NCI-H526 treated with DMSO at 0.1 percent for 48 hours (cell line): Measurements from ENCODE around the gene VSNL1.
A peak's percentile ranks its signal among the peaks of the same experiment; 100 is the strongest.
"Not testable (repeated sequence)": the region's sequence is repeated elsewhere in the genome, so short reads cannot be mapped to it uniquely, and the experiment has no call there.

Source experiments
- DNase-seq: peaks from one replicate; lab custom pipeline; 2025; lab: John Stamatoyannopoulos, UW

Gene VSNL1

GRCh38 chr2:17542471-17542870 lies 2.0 kb downstream of the VSNL1 start:
- no peak for DNase-seq

GRCh38 chr2:17543131-17543660 lies 2.7 kb downstream of the VSNL1 start:
- no peak for DNase-seq

GRCh38 chr2:17543848-17544247 lies 3.4 kb downstream of the VSNL1 start:
- no peak for DNase-seq

GRCh38 chr2:17544256-17544655 lies 3.8 kb downstream of the VSNL1 start:
- DNase-seq, result no peak

- DNase-seq, result no peak
Observed at GRCh38 chr2:17545680-17546613, 5.5 kb downstream of the VSNL1 start.

- DNase-seq, result no peak
Observed at GRCh38 chr2:17547237-17547636, 6.7 kb downstream of the VSNL1 start.

- DNase-seq, result no peak
Observed at GRCh38 chr2:17547737-17548136, 7.2 kb downstream of the VSNL1 start.

- no peak for DNase-seq
Observed at GRCh38 chr2:17550907-17551306, 10.4 kb downstream of the VSNL1 start.

GRCh38 chr2:17555150-17555549 lies 14.7 kb downstream of the VSNL1 start:
- DNase-seq, result no peak

- DNase-seq, result peak; percentile 98
Observed at GRCh38 chr2:17557596-17557995, 17.1 kb downstream of the VSNL1 start.

- DNase-seq, result no peak
Observed at GRCh38 chr2:17558053-17558452, 17.6 kb downstream of the VSNL1 start.

GRCh38 chr2:17558878-17559277 lies 18.4 kb downstream of the VSNL1 start:
- peak; percentile 63 for DNase-seq

GRCh38 chr2:17565726-17566125 lies 25.2 kb downstream of the VSNL1 start:
- not testable (repeated sequence) for DNase-seq

- DNase-seq, result no peak
Observed at GRCh38 chr2:17571681-17572080, 31.2 kb downstream of the VSNL1 start.

- no peak for DNase-seq
Observed at GRCh38 chr2:17573085-17573803, 32.7 kb downstream of the VSNL1 start.

GRCh38 chr2:17573804-17574175 lies 33.3 kb downstream of the VSNL1 start:
- no peak for DNase-seq

- no peak for DNase-seq
Observed at GRCh38 chr2:17574406-17575073, 34.0 kb downstream of the VSNL1 start.

GRCh38 chr2:17576802-17577201 lies 36.3 kb downstream of the VSNL1 start:
- peak; percentile 56 for DNase-seq

GRCh38 chr2:17578466-17578928 lies 38.0 kb downstream of the VSNL1 start:
- DNase-seq, result no peak

- no peak for DNase-seq
Observed at GRCh38 chr2:17579605-17580318, 39.3 kb downstream of the VSNL1 start.

- no peak for DNase-seq
Observed at GRCh38 chr2:17580319-17580715, 39.8 kb downstream of the VSNL1 start.

GRCh38 chr2:17581831-17582230 lies 41.3 kb downstream of the VSNL1 start:
- DNase-seq, result no peak
